Adrenal gland (tissue), 5 donors: ENCODE results near the gene BEST1.

Experiments used
- POLR2A ChIP-seq, 2 donors: fragments of 450-650 bp; IDR thresholded peaks; one replicate each; pipeline ENCODE4 v1.6.1; 2017; ENCODE audit warnings: antibody characterized with exemption in 2 of 2, mild to moderate bottlenecking in 2 of 2, moderate library complexity in 1 of 2
- TF ChIP-seq, protein P1 (sequence below), 6 experiments: fragments of 450-650 bp in 4 of 6; fragments of 200-600 bp in 2 of 6; sonication (generic) in 1 of 6; IDR thresholded peaks; 1 replicate in 5 of 6; 2 replicates in 1 of 6; pipeline versions ENCODE4 v1.5.1 to v1.8.0; 2016 to 2021; ENCODE audit warnings: antibody characterized with exemption in 6 of 6, mild to moderate bottlenecking in 2 of 6, moderate library complexity in 1 of 6
- donor health status: DM: no; HTN: no; CAD: no.

DNA sequence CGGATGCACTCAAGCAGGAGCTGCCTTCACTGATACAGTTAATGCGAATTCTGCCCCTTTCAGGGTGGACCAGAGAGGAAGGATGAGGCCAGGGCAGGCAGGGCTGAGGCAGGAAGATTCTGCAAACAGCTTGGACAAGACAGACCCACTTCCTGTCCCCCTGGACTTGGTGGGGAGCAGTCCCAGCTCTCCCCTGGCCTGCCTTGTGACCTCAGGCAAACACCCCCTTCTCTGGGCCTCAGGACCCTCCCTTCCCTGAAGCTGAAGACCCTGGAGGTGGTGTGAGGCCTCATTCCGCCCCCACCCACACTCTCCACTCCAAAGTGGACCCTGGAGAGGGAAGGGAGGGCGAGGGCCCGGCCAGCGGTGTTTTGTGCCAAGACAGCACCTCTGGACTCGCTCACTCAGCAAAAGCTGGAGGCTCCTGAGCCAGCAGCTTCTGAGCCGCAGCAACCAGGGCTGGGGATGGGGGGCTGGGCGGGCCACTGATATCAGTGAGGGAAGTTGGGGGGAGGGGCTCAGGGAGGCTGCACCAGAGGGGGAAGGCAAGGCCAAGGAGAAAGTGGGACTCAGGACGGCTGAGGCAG lies 41.3 kb upstream of the BEST1 start:
- TF ChIP-seq, protein P1, sequence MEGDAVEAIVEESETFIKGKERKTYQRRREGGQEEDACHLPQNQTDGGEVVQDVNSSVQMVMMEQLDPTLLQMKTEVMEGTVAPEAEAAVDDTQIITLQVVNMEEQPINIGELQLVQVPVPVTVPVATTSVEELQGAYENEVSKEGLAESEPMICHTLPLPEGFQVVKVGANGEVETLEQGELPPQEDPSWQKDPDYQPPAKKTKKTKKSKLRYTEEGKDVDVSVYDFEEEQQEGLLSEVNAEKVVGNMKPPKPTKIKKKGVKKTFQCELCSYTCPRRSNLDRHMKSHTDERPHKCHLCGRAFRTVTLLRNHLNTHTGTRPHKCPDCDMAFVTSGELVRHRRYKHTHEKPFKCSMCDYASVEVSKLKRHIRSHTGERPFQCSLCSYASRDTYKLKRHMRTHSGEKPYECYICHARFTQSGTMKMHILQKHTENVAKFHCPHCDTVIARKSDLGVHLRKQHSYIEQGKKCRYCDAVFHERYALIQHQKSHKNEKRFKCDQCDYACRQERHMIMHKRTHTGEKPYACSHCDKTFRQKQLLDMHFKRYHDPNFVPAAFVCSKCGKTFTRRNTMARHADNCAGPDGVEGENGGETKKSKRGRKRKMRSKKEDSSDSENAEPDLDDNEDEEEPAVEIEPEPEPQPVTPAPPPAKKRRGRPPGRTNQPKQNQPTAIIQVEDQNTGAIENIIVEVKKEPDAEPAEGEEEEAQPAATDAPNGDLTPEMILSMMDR (IDR thresholded peaks at IDR 0.05), result no peak
- TF ChIP-seq POLR2A (IDR thresholded peaks at IDR 0.05), result no peak
